Uterus (tissue), 2 donors: Measurements from ENCODE around the gene KCNMB2.

Source experiments
- CTCF ChIP-seq, 4 experiments: fragments of 200-600 bp in 2 of 4; fragments of 450-650 bp in 2 of 4; sonication (generic) in 2 of 4; IDR thresholded peaks; one replicate each; pipeline ENCODE4 v1.5.1; 2016 to 2019; ENCODE audit warnings: antibody characterized with exemption in 4 of 4, mild to moderate bottlenecking in 2 of 4, moderate library complexity in 1 of 4
- POLR2A ChIP-seq, 2 donors: fragments of 450-650 bp; IDR thresholded peaks; one replicate each; pipeline ENCODE4 v1.6.1; 2016; ENCODE audit warnings: antibody characterized with exemption in 2 of 2, mild to moderate bottlenecking in 1 of 2, moderate library complexity in 1 of 2

DNA sequence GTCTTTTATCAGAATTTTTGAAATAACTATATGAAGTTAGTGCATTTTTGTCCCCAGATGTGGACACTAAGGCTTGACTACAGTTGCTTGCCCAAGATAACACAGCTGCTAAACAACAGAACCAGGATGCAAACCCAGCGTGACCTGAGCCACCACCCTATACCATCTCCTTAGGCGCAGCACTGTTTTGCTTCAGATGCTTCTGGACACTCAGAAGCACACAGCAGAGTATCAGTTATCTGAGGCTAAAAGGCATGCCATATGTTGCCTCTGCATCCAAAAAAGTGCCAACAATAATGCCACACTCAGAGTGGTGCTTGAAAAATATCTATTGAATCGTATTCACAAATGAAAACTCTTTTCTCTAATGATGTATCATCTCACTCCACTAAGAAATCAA, 24.5 kb downstream of the KCNMB2 start:
- no peak for TF ChIP-seq CTCF (IDR thresholded peaks at IDR 0.05)
- no peak for TF ChIP-seq POLR2A (IDR thresholded peaks at IDR 0.05)
